GM23338 (cell line): ENCODE measurements around the gene OLFML2A. TPM values are rescaled to one million over a fixed set of nuclear protein-coding genes. Genes with fewer than 3 reads are reported as not detected.

Experiments used
- ATAC-seq: fragments of 200-7000 bp; cut with Tn5 transposase; 3 replicates; pipeline ENCODE4 v1.9.1; 2020
- DNase-seq: peaks from one replicate; pipeline ENCODE4 v3.0.0-alpha.2; 2015; ENCODE audit warnings: low spot score
- H2AFZ ChIP-seq: fragments of 200-600 bp; sonication (generic); 2 replicates; pipeline ENCODE4 v1.8.0; 2016; ENCODE audit warnings: antibody characterized with exemption, mild to moderate bottlenecking, moderate library complexity
- H3F3A ChIP-seq: fragments of 200-600 bp; sonication (generic); replicated peaks from 2 replicates; pipeline ENCODE4 v1.8.0; 2017; ENCODE audit warnings: antibody characterized with exemption, mixed run types, low read depth
- H3K27ac ChIP-seq: fragments of 200-600 bp; sonication (generic); 2 replicates; pipeline ENCODE4 v1.6.1; 2016; ENCODE audit warnings: low read depth
- H3K27me3 ChIP-seq: fragments of 200-600 bp; sonication (generic); 2 replicates; pipeline ENCODE4 v1.8.0; 2016; ENCODE audit warnings: mild to moderate bottlenecking, mixed run types, moderate library complexity; ENCODE audit not compliant: insufficient read depth
- H3K36me3 ChIP-seq: fragments of 200-600 bp; sonication (generic); 2 replicates; pipeline ENCODE4 v1.8.0; 2016; ENCODE audit warnings: mild to moderate bottlenecking; ENCODE audit not compliant: insufficient read depth
- H3K4me1 ChIP-seq: fragments of 200-600 bp; sonication (generic); 2 replicates; pipeline ENCODE4 v1.8.0; 2016; ENCODE audit warnings: mild to moderate bottlenecking, moderate library complexity; ENCODE audit not compliant: insufficient read depth
- H3K4me2 ChIP-seq: fragments of 200-600 bp; sonication (generic); 2 replicates; pipeline ENCODE4 v1.7.1; 2017; ENCODE audit warnings: mixed run types
- H3K4me3 ChIP-seq: fragments of 200-600 bp; sonication (generic); 2 replicates; pipeline ENCODE4 v1.6.1; 2016; ENCODE audit warnings: mixed run types
- H3K79me2 ChIP-seq: fragments of 200-600 bp; sonication (generic); replicated peaks from 2 replicates; pipeline ENCODE4 v1.8.0; 2017; ENCODE audit warnings: mild to moderate bottlenecking; ENCODE audit not compliant: insufficient read depth
- H3K9me2 ChIP-seq: fragments of 200-600 bp; sonication (generic); 2 replicates; pipeline ENCODE4 v1.8.0; 2017; ENCODE audit not compliant: insufficient read depth
- H4K20me1 ChIP-seq: fragments of 200-600 bp; sonication (generic); replicated peaks from 2 replicates; pipeline ENCODE4 v1.8.0; 2017; ENCODE audit warnings: mild to moderate bottlenecking; ENCODE audit not compliant: insufficient read depth
- H3K27ac Mint-ChIP-seq: 2 replicates; pipeline ENCODE4 v1.8.0; 2020; ENCODE audit warnings: inconsistent platforms, mild to moderate bottlenecking, moderate library complexity, mixed read lengths
- H3K27me3 Mint-ChIP-seq: 3 replicates; pipeline ENCODE4 v1.8.0; 2022; ENCODE audit warnings: low read depth, mild to moderate bottlenecking, moderate library complexity, mixed read lengths, inconsistent platforms; ENCODE audit not compliant: insufficient read depth, poor library complexity
- H3K36me3 Mint-ChIP-seq: 3 replicates; pipeline ENCODE4 v1.8.0; 2021; ENCODE audit warnings: low read depth, mild to moderate bottlenecking, inconsistent platforms, moderate library complexity, mixed read lengths
- H3K4me1 Mint-ChIP-seq: 3 replicates; pipeline ENCODE4 v1.8.0; 2020; ENCODE audit warnings: mild to moderate bottlenecking, inconsistent platforms, mixed read lengths
- H3K4me3 Mint-ChIP-seq: 3 replicates; pipeline ENCODE4 v1.8.0; 2021; ENCODE audit warnings: moderate library complexity, mild to moderate bottlenecking, inconsistent platforms, mixed read lengths
- H3K9me3 Mint-ChIP-seq: 3 replicates; pipeline ENCODE4 v1.8.0; 2020; ENCODE audit warnings: moderate library complexity, mild to moderate bottlenecking, inconsistent platforms, mixed read lengths
- CREB1 ChIP-seq: fragments of 250-450 bp; sonication (Bioruptor Pico); IDR thresholded peaks from 2 replicates; pipeline ENCODE4 v1.5.0; 2020; ENCODE audit warnings: low read depth, mild to moderate bottlenecking, moderate library complexity
- EZH2 ChIP-seq: fragments of 200-600 bp; sonication (generic); IDR thresholded peaks from one replicate; pipeline ENCODE4 v1.8.0; 2017; ENCODE audit warnings: antibody characterized with exemption, mild to moderate bottlenecking, low read depth; ENCODE audit not compliant: unreplicated experiment
- EZH2phosphoT487 ChIP-seq: fragments of 200-600 bp; sonication (generic); IDR thresholded peaks from one replicate; pipeline ENCODE4 v1.8.1; 2018; ENCODE audit warnings: antibody characterized with exemption; ENCODE audit not compliant: unreplicated experiment
- JUNB ChIP-seq: IDR thresholded peaks from one replicate; pipeline ENCODE4 v1.6.1; 2016; ENCODE audit warnings: antibody characterized with exemption; ENCODE audit not compliant: unreplicated experiment
- NANOG ChIP-seq: IDR thresholded peaks from 2 replicates; pipeline ENCODE4 v1.6.1; 2016; ENCODE audit warnings: antibody characterized with exemption, borderline replicate concordance
- POLR2AphosphoS5 ChIP-seq: IDR thresholded peaks from 2 replicates; pipeline ENCODE4 v1.6.1; 2016; ENCODE audit warnings: antibody characterized with exemption, low read depth
- REST ChIP-seq: IDR thresholded peaks from one replicate; pipeline ENCODE4 v1.6.1; 2018; ENCODE audit warnings: antibody characterized with exemption; ENCODE audit not compliant: unreplicated experiment
- STAT1 ChIP-seq: IDR thresholded peaks from one replicate; pipeline ENCODE4 v1.6.1; 2016; ENCODE audit warnings: antibody characterized with exemption; ENCODE audit not compliant: unreplicated experiment
- ZNF114 ChIP-seq: fragments of 250-450 bp; sonication (Bioruptor Pico); IDR thresholded peaks from 2 replicates; pipeline ENCODE4 v1.5.0; 2020; ENCODE audit warnings: mild to moderate bottlenecking, moderate library complexity
- ZNF331 ChIP-seq: fragments of 250-450 bp; sonication (Bioruptor Pico); IDR thresholded peaks from 2 replicates; pipeline ENCODE4 v1.5.0; 2020; ENCODE audit warnings: low read depth, mild to moderate bottlenecking, moderate library complexity
- polyA plus RNA-seq: library from polyadenylated mRNA; unstranded; fragments of >200 nt; fragmentation: Nextera tagmentation; extraction: Ambion mirVana; gene quantifications from 2 replicates; pipeline ENCODE4 v1.2.1, GENCODE V29; 2016
- total RNA-seq: library from RNA; depleted of rRNA; stranded (reverse); fragments of >200 nt; shearing (Covaris generic); gene quantifications from 2 replicates; pipeline ENCODE4 v1.2.3, GENCODE V29; 2014
- TF ChIP-seq, protein P1 (sequence below): fragments of 250-450 bp; sonication (Bioruptor Pico); IDR thresholded peaks from 2 replicates; pipeline ENCODE4 v1.5.0; 2020; ENCODE audit warnings: mild to moderate bottlenecking, moderate library complexity
- TF ChIP-seq, protein P2 (sequence below), 2 experiments: fragments of 200-600 bp in 1 of 2; sonication (generic) in 1 of 2; conservative IDR thresholded peaks; 2 replicates each; pipeline versions ENCODE4 v1.5.1 to v1.6.1; 2016 to 2017; ENCODE audit warnings: antibody characterized with exemption in 2 of 2, low read depth in 2 of 2, mild to moderate bottlenecking in 2 of 2, moderate library complexity in 1 of 2
- TF ChIP-seq, protein P3 (sequence below): IDR thresholded peaks from 2 replicates; pipeline ENCODE4 v1.6.1; 2016; ENCODE audit warnings: antibody characterized with exemption

Gene OLFML2A
- total and polyA plus RNA-seq, 2 experiments from 2014 or later = 1.1 to 6.7 TPM

GRCh38 chr9:124761196-124761595, 15.7 kb upstream of the OLFML2A start:
- H3K36me3 ChIP-seq = no peaks in the 10 kb centered on the region
- Mint-ChIP-seq H3K27ac (peak overlapping the region; percentile 94), H3K36me3 (no peaks in the 10 kb centered on the region), H3K9me3 (no peaks in the 10 kb centered on the region), H3K4me3 (peak overlapping the region; percentile 63), H3K27me3 (peaks cover 6% of the 10 kb centered on the region), H3K4me1 (peaks cover 87% of the 10 kb centered on the region)
- H3K4me2 ChIP-seq = peak overlapping the region; percentile 56
- peak overlapping the region; percentile 69 for H3K27ac ChIP-seq
- no peaks in the 10 kb centered on the region for H3F3A ChIP-seq
- H4K20me1 ChIP-seq = no peaks in the 10 kb centered on the region
- TF ChIP-seq EZH2phosphoT487 (no peak), EZH2 (no peak), NANOG (no peak), ZNF114 (no peak), POLR2AphosphoS5 (no peak), CREB1 (CRISPR knock-in tag) (no peak), REST (no peak), ZNF331 (CRISPR knock-in tag) (no peak), STAT1 (no peak), JUNB (no peak)
- TF ChIP-seq, protein P1, sequence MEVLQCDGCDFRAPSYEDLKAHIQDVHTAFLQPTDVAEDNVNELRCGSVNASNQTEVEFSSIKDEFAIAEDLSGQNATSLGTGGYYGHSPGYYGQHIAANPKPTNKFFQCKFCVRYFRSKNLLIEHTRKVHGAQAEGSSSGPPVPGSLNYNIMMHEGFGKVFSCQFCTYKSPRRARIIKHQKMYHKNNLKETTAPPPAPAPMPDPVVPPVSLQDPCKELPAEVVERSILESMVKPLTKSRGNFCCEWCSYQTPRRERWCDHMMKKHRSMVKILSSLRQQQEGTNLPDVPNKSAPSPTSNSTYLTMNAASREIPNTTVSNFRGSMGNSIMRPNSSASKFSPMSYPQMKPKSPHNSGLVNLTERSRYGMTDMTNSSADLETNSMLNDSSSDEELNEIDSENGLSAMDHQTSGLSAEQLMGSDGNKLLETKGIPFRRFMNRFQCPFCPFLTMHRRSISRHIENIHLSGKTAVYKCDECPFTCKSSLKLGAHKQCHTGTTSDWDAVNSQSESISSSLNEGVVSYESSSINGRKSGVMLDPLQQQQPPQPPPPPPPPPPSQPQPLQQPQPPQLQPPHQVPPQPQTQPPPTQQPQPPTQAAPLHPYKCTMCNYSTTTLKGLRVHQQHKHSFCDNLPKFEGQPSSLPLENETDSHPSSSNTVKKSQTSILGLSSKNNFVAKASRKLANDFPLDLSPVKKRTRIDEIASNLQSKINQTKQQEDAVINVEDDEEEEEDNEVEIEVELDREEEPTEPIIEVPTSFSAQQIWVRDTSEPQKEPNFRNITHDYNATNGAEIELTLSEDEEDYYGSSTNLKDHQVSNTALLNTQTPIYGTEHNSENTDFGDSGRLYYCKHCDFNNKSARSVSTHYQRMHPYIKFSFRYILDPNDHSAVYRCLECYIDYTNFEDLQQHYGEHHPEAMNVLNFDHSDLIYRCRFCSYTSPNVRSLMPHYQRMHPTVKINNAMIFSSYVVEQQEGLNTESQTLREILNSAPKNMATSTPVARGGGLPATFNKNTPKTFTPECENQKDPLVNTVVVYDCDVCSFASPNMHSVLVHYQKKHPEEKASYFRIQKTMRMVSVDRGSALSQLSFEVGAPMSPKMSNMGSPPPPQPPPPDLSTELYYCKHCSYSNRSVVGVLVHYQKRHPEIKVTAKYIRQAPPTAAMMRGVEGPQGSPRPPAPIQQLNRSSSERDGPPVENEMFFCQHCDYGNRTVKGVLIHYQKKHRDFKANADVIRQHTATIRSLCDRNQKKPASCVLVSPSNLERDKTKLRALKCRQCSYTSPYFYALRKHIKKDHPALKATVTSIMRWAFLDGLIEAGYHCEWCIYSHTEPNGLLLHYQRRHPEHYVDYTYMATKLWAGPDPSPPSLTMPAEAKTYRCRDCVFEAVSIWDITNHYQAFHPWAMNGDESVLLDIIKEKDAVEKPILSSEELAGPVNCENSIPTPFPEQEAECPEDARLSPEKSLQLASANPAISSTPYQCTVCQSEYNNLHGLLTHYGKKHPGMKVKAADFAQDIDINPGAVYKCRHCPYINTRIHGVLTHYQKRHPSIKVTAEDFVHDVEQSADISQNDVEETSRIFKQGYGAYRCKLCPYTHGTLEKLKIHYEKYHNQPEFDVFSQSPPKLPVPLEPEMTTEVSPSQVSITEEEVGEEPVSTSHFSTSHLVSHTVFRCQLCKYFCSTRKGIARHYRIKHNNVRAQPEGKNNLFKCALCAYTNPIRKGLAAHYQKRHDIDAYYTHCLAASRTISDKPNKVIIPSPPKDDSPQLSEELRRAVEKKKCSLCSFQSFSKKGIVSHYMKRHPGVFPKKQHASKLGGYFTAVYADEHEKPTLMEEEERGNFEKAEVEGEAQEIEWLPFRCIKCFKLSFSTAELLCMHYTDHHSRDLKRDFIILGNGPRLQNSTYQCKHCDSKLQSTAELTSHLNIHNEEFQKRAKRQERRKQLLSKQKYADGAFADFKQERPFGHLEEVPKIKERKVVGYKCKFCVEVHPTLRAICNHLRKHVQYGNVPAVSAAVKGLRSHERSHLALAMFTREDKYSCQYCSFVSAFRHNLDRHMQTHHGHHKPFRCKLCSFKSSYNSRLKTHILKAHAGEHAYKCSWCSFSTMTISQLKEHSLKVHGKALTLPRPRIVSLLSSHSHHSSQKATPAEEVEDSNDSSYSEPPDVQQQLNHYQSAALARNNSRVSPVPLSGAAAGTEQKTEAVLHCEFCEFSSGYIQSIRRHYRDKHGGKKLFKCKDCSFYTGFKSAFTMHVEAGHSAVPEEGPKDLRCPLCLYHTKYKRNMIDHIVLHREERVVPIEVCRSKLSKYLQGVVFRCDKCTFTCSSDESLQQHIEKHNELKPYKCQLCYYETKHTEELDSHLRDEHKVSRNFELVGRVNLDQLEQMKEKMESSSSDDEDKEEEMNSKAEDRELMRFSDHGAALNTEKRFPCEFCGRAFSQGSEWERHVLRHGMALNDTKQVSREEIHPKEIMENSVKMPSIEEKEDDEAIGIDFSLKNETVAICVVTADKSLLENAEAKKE (CRISPR knock-in tag) = no peak
- TF ChIP-seq, protein P2, sequence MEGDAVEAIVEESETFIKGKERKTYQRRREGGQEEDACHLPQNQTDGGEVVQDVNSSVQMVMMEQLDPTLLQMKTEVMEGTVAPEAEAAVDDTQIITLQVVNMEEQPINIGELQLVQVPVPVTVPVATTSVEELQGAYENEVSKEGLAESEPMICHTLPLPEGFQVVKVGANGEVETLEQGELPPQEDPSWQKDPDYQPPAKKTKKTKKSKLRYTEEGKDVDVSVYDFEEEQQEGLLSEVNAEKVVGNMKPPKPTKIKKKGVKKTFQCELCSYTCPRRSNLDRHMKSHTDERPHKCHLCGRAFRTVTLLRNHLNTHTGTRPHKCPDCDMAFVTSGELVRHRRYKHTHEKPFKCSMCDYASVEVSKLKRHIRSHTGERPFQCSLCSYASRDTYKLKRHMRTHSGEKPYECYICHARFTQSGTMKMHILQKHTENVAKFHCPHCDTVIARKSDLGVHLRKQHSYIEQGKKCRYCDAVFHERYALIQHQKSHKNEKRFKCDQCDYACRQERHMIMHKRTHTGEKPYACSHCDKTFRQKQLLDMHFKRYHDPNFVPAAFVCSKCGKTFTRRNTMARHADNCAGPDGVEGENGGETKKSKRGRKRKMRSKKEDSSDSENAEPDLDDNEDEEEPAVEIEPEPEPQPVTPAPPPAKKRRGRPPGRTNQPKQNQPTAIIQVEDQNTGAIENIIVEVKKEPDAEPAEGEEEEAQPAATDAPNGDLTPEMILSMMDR (conservative IDR thresholded peaks at IDR 0.05; ENCODE audit: low read depth in 2 of 2) = no peak
- TF ChIP-seq, protein P3, sequence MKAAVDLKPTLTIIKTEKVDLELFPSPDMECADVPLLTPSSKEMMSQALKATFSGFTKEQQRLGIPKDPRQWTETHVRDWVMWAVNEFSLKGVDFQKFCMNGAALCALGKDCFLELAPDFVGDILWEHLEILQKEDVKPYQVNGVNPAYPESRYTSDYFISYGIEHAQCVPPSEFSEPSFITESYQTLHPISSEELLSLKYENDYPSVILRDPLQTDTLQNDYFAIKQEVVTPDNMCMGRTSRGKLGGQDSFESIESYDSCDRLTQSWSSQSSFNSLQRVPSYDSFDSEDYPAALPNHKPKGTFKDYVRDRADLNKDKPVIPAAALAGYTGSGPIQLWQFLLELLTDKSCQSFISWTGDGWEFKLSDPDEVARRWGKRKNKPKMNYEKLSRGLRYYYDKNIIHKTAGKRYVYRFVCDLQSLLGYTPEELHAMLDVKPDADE = no peak
- H3K4me1 ChIP-seq = peaks cover 75% of the 10 kb centered on the region
- no peak overlapping the region for H2AFZ ChIP-seq
- H3K79me2 ChIP-seq = peaks cover 60% of the 10 kb centered on the region
- peaks cover 3% of the 10 kb centered on the region for H3K27me3 ChIP-seq
- H3K9me2 ChIP-seq = no peaks in the 10 kb centered on the region
- ATAC-seq (peak; percentile 19), DNase-seq (peak; percentile 50)
- peak overlapping the region; percentile 37 for H3K4me3 ChIP-seq
